ENCODE results near the gene HIC1. TPM values are rescaled to one million over a fixed set of nuclear protein-coding genes. Genes with fewer than 3 reads are reported as not detected.

Gene HIC1
- total RNA-seq, 2 donors from 2014 or later: 4.8 to 12.8 TPM

DNA sequence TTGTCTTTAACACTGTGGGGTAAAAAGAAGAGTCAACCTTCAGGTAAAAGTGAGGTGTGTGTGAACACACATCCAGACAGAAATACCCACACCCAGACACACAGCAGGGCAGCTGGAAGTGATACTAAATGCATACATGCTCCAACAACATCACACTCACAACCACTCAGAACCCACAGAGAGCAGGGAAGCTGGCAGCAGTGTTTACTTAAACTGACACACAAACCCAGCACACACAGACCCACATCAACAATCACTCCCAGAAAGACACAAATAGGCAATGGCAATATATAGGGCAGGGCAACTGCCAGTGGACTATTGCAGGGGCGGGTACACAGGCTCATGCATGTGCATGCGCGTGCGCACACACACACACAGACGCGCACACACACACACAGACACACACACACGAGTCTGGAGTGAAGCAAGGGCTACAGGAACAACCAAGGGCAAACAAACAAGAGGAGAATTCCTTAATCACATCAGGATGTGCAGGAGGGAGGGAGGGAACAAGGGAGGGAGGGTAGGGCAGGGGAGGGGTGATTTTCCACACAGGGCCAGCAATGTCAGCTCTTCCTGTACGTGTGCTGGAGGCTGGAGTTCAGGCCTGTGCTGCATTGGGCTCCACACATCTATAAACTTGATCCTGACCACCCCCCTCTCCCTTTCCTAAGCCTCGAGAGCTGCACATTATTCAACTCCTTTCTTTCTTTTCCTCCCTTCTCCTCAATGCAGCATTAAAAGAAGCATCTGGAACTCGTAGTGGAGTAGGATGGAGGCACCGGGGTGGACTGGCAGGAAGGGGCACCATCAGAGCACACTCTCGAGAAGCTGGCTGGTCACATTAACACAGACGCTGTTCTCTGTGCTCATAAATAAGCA, 30.1 kb downstream of the HIC1 start:
- peak; percentile 79 for ATAC-seq
- intact Hi-C loops (cut with DNase I, micrococcal nuclease): no loop called here
- DNase-seq: peak; percentile 83 to 87

DNA sequence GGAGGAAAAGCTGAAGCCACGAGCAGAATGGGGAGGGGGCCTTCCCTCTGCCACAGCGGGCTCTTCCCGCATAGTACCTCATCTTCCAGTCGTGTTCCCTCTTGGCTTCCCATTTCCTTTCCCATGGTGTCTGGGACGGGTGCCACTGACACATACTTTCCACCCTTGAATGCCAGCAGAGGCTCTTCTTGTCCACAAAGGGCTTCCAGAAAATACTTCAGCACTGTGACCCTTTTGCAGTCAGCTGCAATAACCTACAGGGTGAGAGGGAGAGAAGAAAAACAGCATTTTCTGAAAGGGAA, 30.7 kb downstream of the HIC1 start:
- DNase-seq: no peak
- intact Hi-C loops (cut with DNase I, micrococcal nuclease): no loop called here
- ATAC-seq: no peak

DNA sequence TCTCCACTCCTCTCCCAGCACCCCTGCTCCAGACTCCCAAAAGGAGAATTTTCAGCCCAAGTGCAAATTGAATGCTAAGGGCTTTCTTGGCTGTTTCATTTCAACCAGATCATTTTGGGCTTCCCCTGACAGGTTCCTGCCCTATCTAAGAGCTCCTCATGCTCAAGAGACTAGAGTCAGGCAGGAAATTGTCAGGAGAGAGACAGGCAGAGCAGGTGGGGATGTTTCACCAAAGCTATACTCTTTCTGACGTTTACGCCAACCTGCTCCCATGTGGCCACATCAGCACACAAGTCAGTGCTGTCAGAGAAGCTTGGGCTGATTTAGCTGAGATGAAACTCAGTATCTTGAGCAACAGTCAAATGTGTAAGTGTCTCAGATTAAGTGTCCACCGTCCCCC, 31.4 kb downstream of the HIC1 start:
- DNase-seq (no peak), ATAC-seq (no peak)
- intact Hi-C loops (cut with DNase I, micrococcal nuclease): no loop called here

DNA sequence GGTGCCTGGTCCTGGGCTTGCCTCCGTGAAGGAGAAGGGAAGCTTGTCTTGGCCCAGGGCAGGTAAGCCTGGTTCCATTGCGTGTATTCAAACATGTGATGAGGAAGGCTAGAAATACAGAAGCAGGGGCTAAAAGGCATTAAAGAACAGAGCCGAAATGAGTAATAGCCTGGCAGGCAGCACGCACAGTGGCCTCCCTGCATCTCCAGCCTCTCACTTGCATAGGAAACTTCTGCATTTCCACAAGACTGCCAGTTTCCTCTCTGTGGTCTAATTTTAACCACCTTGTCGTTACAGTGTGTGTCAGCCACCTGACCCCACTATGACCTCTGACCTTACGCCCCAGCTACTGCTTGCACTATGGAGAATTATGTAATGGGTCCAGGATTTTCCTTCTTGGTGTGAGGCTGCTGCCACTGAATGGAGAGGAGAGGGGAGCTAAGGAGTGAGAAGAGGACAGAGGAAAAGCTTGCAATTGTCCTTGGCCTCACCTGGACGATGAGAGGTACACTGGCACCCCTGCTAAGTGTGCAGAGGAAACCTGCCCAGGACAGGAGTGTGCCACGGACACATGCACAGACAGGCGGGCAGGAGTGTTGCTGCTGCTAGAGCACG, 32.8 kb downstream of the HIC1 start:
- ATAC-seq (no peak), DNase-seq (peak; percentile 50 to 56)
- intact Hi-C loops (cut with DNase I, micrococcal nuclease): no loop called here

DNA sequence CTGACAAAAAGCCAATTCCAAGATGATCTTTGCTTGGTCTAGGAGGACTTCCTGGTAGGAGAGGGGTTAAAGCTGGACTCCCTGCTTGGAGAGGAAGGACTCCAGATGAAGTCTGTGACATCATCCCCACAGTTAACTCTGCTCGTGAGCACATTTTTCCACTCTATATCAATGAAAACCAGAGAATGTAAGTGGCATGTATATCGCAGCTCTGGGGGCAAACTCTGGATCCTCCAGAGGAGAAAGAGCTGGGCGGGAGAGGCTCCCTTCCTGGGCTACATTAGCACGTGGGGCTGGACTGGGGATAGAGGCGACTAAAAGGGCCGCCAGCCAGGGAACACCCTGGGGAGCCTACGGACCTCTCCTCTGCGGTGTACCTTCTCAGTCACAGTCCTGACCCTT, 34.1 kb downstream of the HIC1 start:
- no peak for DNase-seq
- no peak for ATAC-seq
- intact Hi-C loops (cut with DNase I, micrococcal nuclease): no loop called here

DNA sequence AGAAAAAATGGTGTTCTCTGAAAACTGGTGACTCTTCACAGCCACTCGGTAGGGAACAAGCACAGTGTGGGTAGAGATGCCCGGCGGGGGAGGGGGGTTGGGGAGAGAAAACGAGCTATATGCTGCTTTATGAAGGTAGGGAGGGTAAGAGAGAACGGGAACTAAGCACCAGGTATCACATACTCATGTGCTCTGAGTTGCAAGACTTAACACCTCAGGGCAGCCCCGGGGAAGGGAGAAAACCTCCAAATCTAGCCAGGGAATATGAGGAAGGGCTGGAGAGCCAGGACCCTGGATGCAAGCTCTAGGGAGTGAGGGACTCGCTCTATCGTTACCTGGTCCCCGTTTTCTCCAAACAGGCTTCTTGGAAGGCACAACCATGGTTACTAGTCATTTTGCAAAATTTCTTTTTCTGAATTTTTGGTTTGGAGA, 35.3 kb downstream of the HIC1 start:
- intact Hi-C loops (cut with DNase I, micrococcal nuclease): no loop called here
- ATAC-seq: no peak

DNA sequence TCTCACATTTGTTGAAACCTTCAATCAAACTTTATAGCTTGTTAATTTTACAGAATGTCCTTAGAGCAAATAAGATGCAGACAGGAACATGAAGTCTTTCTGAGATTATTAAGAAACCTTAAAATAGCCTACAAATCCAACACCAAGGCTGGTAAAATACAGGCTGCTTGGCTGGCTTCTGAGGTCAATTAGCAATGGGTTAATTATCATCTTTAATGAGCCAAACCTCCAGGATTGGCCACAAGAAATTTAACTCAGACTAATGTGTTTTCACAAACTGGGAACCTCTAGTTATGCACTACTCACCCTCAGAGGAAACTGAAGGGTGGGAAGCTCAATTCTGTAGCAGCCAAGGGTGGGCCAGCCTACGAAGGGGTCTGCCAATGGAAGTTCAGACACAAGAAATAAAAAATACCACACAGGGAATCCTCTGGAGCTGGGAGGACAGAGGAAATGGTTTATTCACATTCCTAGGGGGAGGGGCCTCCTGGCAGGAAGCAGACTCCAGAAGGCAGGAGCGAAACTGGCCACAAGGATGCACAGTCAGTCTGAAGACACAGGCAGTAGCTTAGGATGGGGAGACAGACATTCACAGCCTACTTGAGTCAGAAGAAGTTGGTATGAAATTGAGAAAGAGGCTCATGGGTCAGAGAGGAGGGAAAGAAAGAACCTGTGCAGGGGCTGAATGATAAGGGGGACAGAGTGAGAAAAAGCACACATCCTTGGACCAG, 36.1 kb downstream of the HIC1 start:
- intact Hi-C loops (cut with DNase I, micrococcal nuclease): no loop called here
- no peak for ATAC-seq
- peak in 1 of 2 donors; percentile 54 for DNase-seq

More for the DNA sequence above, 35.3 kb downstream of the HIC1 start:
- DNase-seq: no peak

DNA sequence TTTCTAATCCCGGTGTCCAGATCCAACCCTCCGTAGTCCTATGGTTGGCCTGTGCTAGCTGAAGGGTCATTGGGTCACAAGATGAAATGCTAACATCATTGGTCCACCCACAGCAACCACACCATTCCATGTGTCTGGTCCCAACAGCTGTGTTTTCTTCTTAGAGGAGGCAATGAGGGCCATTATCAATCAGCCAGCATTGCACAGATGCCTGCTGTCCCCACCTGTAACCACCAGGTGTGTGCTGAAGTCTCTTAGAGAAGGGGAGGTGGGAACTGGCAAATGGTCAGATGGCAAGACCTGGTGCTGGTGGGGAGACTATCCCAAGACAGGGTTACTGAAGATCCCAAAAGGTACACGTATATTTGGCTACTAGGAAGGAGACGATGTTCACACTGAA, 37.4 kb downstream of the HIC1 start:
- intact Hi-C loops (cut with DNase I, micrococcal nuclease): no loop called here
- ATAC-seq (no peak), DNase-seq (no peak)

DNA sequence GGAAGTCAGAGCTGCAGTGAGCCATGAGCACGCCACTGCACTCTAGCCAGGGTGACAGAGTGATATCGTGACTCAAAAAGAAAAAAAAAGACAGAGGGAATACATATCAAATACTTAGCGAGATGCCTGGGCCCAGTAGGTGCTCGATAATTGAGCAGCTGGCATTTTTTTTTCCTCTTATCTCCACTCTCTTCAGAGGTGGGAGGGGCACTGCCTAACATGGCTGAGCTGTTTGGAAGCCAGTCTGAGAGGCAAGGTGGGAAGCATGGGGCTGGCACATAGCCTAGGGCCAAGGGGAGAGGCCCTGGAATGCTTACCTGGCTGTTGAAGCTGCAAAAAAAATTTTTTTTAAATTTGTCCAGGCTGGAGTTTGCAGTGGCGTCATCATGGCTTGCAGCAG, 38.4 kb downstream of the HIC1 start:
- ATAC-seq (peak; percentile 34), DNase-seq (no peak)
- intact Hi-C loops (cut with DNase I, micrococcal nuclease): no loop called here

DNA sequence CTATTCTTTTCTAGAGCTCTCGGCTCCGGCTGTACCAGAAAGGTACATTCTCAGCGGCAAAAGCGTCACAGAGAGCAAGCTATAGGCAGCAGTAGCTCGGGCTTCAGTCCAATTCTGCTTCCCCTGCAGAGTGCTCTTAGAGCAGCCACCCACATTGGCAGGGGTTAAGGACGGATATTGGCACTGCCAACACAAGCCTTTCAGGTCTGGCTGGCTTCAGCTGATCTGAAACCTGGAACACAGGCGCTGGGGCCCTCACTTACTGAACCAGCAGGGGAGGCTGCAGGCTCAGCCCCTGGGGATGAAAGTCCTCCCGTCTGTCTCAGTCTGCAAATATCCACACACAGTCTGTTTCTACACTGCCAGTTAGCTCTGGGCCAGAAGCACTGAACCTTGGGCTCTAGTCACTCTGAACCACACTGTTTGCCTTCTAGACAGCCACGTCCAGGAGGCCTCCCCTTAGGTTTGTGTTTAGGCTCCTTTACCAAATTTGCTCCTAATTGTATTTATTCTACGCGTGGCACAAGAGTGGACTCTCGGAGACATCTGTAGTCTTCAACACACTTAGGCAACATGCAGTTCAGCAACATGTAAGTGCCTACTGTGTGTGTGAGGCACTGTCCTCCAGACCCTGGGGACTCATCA, 40.1 kb downstream of the HIC1 start:
- ATAC-seq: peak; percentile 41
- intact Hi-C loops (cut with DNase I, micrococcal nuclease): no loop called here
- DNase-seq: no peak

DNA sequence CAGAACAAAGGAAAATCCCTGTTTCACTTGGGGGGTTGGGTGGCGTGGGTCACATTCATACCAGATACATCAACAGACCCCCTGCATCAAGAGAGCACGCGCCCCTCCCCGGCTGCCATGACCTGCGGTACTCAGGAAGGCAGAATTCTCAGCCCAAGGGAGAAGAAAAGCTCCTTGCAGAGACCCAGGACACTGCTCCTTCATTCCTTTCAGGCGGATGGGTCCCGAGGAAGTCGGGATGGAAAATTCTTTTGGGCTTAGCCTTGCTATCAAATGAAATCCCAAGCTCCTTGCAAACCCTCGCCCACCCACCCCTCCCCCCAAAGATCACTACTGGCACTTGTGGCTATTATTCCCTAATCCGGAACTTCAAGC, 40.6 kb downstream of the HIC1 start:
- ATAC-seq: no peak
- DNase-seq: no peak
- intact Hi-C loops (cut with DNase I, micrococcal nuclease): no loop called here

DNA sequence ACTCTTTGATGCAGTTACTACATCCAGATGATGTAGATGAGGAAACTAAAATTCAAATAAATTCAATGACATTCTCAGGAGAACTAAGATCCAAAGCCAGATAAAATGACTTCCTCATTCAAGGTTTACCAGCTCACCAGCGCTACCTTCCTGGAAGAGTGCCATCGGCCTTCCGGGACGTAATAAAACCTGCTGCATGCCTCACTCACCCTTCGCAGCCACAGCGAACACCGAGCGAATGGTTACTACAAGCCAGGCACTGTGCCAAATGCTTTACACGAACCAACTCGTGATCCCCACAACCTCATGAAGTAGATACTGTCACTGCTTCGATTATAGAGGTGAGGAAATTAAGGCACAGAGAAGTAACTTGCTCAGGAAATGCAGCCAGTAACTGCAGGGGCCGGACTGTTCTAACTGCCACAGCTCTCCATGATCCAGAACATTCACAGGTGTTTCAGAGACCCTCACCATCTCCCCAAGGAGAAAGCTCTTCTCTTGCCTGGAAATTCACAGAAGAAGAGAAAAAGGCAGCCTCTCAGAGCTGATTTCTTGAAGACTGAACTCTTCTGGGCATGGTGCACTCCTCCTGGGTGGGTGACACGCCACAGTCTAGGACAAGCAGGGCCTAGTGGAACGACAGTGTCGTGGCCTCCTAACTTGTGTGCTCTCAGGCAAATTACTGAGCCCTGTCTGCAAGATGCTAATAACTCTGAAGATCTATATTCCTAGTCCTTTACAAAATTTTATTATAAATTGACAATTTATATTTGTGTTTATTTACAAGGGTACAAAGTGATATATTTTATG, 46.8 kb downstream of the HIC1 start:
- ATAC-seq: peak; percentile 97
- peak; percentile 94 to 97 for DNase-seq
- intact Hi-C loops (cut with DNase I, micrococcal nuclease): no loop called here

DNA sequence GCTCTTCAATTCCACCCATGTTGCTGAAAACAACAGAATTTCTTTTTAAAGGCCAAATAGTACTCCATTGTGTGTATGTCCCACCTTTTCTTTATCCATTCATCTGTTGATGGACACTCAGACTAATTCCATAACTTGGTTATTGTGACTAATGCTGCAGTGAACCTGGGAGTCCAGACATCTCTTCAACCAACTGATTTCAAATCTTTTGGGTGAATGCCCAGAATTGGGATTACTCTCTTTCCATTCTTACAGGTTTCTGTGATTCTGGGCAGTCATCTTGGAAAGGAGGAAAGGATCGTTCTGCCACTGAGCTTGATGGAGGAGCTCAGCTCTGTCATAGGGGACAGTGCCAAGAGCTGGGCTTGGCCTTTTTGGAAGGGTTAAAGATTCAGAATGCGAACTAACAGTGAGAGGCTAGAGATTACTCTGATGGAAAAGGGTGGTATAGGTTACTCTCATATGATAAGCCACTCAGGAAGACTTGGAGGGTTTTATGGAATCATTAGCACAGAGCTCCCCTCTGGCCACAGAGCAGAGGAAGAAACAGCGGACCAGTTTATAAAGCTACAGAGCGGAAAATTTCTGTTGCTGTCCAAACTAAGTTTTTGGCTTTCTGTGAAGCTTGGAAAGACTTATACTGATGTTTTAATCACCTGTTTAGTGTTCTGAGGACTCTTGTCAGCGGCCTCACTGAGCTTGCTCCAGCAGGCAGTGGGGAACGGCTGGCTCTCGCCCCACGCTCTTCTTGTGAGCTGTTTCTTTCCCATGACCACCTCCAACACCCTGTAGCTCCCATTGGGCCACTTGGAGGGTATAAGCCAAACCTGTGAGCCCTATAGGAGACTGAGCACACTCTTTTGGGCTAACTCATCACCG, 48.3 kb downstream of the HIC1 start:
- no peak for ATAC-seq

DNA sequence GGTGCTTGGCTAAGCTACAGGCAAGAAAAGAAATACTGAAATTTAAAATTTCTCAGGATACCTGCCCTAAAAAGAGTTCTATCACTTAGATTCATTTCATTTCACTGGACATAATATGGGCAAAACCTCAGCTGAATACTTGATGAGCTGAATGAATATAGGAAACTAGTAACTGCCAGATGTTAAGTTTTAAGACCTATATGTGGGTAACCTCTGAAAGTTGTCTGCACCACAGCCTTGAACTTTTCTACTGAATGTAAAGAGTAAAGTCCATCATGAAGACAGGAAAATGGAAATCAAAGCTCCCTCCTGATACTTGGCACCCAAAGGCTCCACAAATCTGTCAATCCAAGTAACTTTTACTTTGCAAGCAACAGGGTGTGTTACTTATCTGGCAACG, 50.8 kb downstream of the HIC1 start:
- DNase-seq: no peak
- intact Hi-C loops (cut with DNase I, micrococcal nuclease): no loop called here
- peak; percentile 2 for ATAC-seq

More for the DNA sequence above, 48.3 kb downstream of the HIC1 start:
- intact Hi-C loops (cut with DNase I, micrococcal nuclease): no loop called here
- DNase-seq: no peak

DNA sequence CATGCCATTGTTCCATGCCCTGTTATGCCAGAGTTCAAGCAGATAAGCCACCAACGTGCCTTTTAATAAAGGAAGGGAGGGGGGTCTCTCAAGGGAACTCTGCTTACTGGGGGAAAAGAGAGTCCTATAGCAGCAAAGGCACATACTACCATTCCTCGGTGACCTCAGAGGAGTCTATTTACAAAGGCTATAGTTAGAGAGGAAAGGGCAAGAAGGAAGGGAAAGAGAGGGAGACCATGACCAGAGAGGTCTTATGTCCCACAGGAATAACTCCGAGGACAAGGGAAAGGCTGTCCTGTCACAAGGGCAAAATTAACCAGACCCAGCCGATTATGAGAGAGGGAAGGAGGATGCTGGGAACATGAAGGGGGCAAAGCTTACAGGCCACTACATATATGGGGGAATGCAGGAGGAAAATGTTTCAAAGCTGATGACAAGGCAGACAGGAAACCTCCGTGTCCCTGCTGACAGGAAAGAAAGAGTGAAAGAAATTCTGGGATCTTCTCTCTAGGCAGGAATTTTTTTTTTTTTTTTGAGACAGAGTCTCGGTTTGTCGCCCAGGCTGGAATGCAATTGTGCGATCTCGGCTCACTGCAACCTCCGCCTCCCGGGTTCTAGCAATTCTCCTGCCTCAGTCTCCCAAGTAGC, 51.5 kb downstream of the HIC1 start:
- DNase-seq: no peak
- no peak for ATAC-seq
- intact Hi-C loops (cut with DNase I, micrococcal nuclease): no loop called here

DNA sequence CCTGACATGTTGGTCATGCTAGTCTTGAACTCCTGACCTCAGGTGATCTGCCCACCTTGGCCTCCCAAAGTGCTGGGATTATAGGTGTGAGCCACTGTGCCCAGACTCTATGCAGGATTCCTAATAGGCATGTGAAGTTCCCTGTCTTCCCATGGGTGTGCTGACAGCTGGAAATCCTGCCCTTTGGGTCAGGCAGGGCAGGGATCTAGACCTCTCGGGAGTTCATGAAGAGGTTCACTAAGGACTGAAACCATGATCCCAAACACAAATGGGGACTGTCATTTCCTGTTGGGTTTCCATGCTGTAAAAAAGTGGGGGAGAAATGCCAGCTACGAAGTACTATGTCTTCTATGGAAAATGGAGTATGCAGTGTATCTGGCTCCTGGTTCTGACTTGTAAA, 52.1 kb downstream of the HIC1 start:
- ATAC-seq: no peak
- intact Hi-C loops (cut with DNase I, micrococcal nuclease): no loop called here
- DNase-seq: no peak

DNA sequence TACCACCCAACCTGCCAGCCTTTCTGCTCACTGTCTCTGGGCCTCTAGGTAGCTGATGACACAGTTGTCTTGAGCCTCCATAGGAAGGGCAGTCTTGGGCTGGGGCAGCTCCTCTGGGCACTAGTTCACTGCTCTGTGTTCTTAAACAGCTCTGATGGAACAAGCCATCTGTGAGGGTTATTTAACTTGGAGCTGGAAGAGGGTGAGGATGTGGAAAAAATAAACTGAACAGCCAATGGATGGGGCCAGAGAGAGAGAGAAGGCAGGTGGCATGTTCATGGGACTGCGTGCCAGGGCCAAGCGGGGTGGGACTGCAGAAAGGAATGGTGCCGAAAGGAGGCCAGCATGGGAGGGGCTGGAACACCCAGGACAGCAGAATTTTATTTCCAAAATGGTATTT, 52.6 kb downstream of the HIC1 start:
- intact Hi-C loops (cut with DNase I, micrococcal nuclease): no loop called here
- ATAC-seq (no peak), DNase-seq (no peak)
